HG03571 (cell line): ENCODE data around the gene TMEM141.
"Not testable (repeated sequence)": the region's sequence is repeated elsewhere in the genome, so short reads cannot be mapped to it uniquely, and the experiment has no call there.

Experiments
- ATAC-seq: cut with Tn5 transposase; IDR thresholded peaks from one replicate; pipeline ENCODE4 v1.9.1; 2021; ENCODE audit not compliant: unreplicated experiment

TMEM141 gene

DNA sequence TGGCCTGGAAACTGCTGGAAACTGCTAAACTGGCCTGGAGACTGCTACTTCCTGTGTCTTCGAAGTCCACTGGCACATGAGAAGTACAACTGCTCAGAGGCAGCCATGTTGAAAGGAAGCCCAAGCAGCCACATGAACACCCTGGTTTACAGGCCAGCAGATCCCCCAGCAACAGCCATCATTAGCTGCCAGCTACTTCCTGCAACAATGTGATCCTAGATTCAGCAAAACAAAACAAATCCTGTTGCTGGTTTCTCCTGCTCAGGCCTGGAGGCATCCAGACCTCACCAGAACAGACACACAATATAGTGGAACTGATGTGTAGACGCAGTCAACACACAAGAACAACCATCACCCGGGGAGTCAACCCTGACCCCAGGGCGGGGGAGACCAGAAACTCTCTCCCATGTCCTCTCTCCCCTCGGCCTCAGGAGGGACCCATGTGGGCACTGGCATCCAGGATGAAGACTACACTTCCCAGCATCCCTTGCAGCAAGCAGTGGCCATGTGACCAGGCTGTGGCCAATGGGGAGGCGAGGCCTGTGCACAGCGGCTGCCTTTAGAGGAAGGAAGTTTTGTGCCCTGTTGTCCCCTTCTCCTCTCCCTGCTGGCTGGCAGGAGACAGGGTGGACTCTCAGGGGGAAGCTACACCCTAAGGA, 17.6 kb upstream of the TMEM141 start:
- no peak for ATAC-seq

DNA sequence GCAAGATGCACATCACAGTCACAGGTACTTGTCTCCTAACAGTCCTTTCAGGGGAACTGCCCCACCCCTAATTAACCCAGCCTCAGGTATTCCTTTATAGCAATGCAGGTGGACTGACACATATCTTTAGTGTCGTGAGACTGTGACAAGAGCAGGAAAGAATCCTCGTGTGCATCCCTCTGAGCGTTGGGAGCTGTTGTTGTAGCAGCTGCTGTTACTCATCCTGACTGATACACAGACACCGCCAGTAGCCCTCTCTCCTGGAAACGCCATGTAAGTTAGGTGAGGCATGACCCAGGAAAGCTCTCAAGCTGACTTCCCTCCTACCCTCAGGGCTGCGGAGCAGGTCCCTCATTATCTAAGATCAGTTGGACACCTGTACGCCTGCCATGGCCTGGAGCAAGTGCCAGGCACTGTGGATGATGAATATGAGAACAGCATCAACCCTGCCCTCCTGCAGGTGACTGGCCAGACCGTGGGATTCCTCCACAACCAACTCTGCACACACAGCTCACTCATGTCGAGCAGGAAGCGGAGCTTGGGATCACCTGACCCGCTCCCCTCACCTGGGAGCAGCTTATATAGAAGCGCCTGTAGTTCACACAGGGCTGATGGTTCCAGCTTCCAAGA, 16.6 kb upstream of the TMEM141 start:
- no peak for ATAC-seq

DNA sequence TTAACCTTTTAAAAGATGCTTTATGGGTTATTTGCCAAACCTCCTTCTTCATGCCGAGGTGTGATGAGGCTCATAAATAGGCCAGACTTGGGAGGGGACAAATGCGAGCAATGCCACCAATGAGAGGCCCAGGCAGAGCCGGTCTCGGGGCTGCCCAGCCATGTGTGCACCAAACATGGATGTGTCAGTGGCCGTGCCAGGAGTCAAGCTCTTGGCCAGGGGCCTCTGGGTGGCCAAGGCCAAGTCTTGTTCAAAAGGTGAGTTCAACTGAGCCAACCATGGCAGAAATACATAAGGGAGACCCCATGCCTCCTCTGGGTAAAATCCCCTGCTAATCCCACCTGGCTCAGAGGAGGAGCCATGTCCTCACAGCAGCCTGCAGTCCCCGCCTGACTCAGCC, 16.0 kb upstream of the TMEM141 start:
- no peak for ATAC-seq

DNA sequence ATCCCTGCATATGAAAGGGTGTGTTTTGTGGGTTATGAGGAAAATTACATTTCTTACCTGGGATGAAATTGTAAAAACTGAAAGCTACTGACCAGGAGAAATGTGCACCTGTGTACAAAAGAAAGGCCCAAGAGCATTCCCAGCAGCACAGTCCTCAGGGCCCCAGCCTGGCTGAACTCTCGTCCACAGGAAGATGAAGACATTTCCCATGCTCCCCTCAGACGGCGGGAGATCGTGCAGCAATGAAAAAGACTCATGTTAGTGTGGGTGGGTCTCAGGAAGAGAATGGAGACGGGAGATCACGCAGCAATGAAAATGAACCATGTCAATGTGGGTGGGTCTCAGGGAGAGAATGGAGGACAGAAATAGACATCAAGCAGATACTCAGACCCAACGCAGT, 14.2 kb upstream of the TMEM141 start:
- ATAC-seq = no peak

DNA sequence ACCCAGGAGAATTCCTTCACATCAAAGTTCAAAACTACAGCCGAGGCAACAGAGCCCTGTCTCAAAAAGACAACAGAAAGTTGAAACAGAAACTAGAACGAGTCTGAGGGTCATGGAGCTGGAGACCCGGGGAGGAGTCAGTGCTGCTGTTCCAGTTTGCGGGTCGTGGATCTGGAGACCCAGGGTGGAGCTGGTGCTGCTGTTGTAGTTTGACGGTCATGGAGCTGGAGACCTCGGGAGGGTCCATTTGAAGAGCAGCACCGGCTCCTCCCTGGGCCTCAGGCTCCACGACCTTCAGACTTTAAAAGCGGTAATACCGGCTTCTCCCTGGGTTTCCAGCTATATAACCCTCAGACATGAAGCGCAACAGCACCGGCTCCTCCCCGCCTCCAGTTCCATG, 13.8 kb upstream of the TMEM141 start:
- ATAC-seq = no peak

DNA sequence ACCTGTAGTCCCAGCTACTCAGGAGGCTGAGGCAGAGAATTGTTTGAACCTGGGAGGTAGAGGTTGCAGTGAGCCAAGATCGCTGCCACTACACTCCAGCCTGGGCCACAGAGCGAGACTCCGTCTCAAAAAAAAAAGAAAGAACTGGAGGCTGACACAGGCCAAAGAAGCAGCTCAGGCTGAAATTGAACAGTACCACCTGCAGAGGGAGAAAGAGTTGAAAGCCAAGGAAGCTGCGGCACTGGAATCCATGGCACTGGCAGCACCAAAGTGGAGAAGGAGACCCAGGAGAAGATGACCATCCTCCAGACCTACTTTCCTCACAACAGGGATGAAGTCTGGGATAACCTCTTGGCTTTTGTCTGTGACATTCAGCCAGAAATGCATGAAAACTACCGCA, 11.3 kb upstream of the TMEM141 start:
- ATAC-seq = no peak

DNA sequence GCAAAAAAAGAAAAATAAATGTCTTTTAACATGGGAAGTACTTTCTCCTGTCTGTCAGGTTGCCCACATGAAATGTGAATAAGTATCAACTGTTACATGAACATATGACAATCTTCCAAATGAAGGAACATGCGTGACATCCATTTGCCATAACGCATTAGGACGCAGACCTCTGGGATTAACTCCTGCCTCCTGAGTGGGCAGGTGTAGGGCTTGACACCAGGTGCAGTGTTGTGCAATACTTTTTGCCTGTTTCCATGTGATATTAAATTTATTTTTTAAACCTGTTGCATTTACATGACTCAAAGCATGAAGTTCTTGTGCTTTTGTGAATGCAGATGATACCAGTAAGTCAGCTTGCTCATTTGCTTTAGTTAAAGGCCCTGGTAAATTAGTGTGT, 8.7 kb upstream of the TMEM141 start:
- no peak for ATAC-seq

DNA sequence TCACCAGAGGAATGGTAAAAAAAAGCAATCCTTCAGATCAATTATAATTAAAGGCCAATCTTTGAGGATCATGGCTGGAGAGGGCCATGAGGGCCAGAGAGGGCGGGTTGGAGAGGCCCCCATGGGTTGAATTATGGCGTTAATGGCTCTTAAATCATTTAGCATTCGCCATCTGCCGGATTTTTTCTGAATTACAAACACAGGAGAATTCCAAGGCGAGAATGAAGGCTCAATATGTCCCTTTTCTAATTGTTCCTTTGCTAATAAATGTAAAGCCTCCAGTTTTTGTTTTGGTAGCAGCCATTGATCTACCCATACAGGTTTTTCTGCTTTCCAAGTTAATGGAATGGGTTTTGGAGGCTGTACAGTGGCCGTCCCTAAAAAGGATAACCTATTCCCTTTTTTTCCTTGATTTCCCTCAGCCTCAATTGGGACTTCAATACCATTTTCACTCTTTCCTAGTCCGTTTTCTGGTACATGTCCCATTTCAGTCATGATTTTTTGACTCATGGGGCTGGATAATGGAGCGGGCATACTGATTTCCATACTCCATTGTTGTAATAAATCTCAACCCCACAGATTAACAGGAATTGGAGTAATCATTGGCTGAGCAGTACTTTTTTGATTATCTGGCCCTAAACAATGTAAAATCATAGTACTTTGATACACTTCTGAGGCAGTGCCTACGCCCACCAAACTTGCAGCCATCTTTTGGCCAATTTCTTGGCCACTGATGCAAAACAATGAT, 6.7 kb upstream of the TMEM141 start:
- ATAC-seq = no peak

DNA sequence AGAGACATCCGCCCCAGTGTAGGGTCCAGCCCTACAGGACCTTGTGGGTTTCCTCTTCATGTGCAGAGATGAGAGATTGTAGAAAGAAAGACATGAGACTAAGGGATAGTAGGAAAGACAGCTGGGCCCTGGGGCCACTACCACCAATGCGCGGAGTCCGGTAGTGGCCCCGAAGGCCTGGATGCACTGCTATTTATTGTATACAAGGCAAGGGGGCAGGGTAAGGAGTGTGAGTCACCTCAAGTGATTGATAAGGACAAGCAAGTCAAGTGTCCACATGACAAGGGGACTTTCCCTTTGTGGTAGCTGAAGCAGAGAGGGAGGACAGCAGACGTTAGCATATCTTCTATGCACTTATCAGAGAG, 6.2 kb upstream of the TMEM141 start:
- no peak for ATAC-seq

DNA sequence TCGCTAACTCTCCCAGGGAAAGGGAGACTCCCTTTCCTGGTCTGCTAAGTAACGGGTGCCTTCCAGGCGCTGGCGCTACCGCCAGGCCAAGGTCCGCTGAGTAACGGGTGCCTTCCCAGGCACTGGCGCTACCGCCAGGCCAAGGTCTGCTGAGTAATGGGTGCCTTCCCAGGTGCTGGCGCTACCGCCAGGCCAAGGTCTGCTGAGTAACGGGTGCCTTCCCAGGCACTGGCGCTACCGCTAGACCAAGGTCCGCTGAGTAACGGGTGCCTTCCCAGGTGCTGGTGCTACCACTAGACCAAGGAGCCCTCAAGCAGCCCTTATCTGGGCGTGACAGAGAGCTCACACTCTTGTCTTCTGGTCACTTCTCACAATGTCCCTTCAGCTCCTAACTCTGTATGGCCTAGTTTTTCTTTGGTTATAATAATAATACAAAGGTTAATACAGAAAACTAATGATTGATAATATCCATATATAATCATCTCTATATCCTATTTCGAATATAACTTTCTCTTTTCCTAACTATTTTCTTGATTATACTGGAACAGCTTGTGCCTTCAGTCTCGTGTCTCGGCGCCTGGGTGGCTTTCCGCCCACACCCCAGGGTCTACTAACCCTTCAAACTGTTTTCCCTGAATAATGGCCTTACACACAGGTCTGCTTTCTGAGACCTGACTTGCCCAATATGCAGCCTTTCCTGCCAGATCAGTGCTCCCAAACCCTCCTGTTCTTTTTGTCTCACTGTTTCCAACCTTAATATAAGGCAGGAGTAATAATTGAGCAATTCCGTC, 5.4 kb upstream of the TMEM141 start:
- ATAC-seq = not testable (repeated sequence)

DNA sequence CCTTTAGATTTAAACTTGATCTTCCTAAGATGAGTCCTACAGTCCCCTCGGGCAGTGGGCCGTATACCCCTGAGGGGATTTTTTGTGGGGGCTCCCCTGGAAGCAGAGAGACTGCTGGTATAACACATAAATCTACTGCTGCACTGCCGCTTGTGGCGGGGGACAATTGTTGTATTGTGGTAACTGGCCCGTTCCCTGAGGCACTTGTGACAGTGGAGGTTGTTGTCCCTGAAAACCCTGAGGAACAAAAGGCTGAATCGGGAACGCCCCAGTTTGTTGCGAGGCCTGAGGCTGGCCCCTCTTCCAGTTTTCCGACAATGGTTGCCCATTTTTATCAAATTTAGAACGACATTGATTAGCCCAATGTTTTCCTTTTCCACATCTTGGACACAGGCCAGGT, 4.7 kb upstream of the TMEM141 start:
- no peak for ATAC-seq

DNA sequence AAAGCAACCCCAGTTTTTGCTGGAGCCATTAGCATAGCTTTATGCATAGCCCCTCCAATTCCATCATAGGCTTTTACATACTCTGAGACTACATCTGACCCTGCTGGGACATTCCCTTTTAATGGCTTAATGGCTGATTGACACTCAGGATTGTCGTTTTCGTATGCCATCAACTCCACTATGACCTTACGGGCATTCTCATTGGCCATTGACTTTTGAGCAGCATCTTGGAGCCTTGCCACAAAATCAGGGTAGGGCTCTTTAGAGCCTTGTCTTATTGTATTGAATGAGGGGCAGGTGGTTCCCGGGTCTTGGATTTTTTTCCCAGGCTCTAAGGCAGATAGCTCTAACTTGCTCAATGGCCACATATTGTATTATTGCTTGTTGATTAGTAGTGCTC, 4.2 kb upstream of the TMEM141 start:
- not testable (repeated sequence) for ATAC-seq

DNA sequence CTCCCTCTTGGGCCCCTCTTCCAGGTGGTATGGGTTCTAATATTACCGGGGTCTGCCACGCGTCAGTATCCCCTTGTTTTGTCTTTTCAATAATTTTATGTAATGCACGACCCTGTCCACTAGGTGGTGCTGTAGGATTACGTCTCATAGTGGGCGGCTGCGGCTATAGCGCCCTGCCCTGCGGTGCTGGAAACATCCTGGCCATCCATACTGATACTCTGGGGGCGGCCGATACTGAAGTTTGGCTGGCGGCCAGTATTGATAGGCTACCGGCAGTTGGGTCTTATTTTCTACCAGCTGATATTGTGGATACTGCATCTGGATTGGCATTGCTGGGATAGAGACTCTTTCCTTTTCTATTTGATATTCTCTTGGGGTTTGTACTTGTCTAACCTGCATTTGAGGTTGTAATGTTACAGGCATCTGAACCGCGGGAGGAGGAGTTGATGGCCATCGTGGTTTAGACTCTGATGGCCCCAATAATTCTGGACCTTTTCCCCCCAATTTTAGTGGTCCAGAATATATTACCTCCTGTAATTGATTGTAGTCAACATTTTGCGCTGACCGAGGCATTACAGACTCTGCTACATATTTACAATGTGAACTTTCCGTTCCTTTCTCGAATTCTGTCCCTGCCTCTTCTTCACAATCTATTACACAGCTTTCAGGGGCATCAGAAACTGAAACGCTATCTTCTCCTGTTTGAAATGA, 3.3 kb upstream of the TMEM141 start:
- ATAC-seq = no peak

DNA sequence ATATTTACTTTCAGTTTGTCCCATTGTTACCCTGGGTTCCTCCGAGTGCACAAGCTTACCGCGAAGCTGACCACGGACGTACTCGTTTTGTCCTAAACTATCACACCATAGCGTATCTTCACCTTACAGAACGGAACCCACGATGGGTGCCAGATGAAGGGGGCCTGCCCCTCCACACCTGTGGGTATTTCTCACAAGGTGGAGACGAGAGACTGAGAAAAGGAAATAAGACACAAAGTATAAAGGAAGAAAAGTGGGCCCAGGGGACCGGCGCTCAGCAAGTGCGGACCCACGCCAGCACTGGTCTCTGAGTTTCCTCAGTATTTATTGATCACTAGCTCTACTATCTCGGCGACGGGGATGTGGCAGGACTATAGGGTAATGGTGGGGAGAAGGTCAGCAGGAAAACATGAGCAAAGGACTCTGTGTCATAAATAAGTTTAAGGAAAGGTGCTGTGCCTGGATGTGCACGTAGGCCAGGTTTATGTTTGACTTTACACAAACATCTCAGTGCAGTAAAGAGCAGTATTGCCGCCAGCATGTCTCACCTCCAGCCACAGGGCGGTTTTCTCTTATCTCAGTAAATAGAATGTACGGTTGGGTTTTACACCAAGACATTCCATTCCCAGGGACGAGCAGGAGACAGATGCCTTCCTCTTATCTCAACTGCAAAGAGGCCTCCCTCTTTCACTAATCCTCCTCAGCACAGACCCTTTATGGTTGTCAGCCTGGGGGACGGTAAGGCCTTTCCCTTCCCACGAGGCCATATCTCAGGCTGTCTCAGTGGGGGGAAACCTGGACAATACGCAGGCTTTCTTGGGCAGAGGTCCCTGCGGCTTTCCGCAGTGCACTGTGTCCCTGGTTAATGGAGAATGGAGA, 2.3 kb upstream of the TMEM141 start:
- ATAC-seq = not testable (repeated sequence)

DNA sequence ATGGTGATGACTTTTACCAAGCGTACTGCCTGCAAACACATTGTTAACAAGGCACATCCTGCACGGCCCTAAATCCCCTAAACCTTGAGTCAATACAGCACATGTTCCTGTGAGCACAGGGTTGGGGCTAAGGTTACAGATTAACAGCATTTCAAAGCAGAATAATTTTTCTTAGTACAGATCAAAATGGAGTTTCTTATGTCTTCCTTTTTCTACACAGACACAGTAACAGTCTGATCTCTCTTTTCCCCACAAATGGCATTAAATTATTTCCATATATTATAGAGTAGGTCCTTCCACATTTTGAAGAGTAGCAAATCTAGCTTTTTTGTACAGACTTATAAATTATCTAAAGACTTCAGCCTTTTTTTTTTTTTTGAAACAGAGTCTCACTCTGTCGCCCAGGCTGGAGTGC, 1.6 kb upstream of the TMEM141 start:
- ATAC-seq = no peak

DNA sequence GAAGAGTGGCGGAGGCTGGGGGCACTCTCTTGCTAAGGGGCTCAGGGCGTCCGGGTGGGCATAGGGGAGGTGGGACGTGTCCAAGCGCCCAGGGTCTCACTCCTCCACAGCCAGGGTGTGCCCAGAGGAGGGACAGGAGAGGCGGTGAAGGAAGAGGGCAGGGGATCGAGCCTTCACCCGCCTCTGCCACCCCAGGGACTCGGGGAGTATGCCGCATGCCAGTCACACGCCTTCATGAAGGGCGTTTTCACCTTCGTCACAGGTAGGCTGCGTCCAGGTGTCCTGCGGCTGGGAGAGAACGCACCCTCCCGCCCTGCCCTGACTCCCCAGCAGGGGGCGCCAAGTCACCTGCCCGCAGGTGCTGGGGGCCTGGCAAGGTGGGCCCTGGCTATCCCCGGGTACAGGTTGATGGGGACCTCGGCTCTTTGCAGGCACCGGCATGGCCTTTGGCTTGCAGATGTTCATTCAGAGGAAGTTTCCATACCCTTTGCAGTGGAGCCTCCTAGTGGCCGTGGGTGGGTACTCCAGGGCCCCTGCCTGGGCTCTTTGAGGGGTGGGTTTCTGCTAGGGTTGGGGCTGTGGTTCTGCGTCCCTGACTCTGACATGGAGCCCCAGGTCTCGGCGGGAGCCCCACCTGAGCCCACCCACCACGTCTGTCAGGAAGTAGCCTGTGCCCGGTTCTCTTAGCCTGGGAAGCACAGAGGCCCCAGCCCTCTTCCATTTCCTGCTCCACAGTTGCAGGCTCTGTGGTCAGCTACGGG, 552 bp downstream of the TMEM141 start:
- ATAC-seq = no peak

DNA sequence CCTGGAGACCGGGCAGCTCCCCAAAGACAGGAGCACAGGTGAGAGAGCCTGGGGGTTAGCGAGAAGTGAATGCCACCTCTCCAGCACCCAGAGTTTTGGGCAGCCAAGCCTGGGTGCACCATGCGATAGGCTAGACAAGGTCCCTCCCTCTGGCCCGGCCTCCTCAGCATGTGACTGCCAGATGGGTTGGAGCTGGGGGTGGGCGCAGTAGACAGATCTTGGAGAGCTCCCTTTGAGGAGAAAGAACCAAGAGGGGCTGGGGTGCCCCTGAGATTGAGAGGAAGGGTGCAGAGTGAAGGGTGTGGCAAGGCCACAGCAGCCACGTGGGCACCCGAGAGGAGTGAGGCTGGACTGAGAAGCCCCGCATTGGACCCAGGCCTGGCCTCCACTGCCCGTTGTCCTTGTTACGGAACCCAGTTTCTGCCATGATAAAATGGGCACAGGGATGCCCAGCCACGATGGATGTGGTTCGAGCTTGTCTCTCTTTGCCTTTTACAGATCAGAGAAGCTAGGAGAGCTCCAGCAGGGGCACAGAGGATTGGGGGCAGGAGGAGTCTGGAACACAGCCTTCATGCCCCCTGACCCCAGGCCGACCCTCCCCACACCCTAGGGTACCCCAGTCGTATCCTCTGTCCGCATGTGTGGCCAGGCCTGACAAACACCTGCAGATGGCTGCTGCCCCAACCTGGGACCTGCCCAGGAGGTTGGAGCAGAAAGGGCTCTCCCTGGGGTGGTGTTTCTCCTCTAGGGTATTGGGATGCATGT, 1.4 kb downstream of the TMEM141 start:
- no peak for ATAC-seq

DNA sequence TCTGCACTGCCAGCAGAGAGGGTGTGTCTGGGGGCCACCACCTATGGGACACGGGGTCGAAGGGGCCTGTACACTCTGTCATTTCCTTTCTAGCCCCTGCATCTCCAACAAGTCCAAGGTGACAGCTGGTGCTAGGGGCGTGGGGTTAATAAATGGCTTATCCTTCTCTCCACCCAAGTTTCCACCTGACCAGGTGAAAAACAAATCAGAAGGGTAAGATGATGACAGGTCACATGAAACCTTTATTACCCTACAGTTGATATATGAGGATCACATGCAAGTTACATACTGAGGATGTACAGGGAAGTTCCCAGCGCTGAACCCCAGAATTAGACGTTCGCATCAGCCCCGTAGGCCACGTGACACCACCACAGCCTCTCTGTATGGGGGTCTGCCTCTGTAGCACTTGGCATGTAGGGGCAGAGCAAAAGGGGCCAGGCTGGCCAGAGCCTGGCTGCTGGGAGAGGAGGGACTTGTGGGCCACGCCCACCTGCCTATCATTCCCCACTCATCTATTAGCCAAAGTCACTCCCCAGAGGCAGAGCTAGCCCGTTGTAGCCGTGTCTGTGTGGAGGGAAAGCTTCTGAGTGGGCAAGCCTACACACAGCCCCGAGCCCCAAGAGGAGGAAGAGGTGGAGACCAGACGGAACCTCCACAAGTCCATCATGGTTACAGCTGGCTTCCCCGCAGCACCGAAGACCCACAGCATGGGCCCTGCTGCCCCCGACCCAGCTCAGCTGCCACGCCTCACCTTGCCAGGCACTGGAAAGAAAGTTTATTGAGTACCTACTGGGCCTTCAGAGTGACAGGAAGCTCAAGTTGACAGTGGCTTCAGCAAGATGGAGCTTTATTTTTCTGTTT, 2.2 kb downstream of the TMEM141 start:
- ATAC-seq = no peak
